Bronchial epithelial cell (primary cell): ENCODE measurements around the gene TES. TPM values are rescaled to one million over a fixed set of nuclear protein-coding genes. Genes with fewer than 3 reads are reported as not detected.
"Not testable (repeated sequence)": the region's sequence is repeated elsewhere in the genome, so short reads cannot be mapped to it uniquely, and the experiment has no call there.

Experiments
- DNase-seq: peaks from one replicate; pipeline ENCODE4 v3.0.0-alpha.2; 2010; ENCODE audit warnings: low read depth
- FAIRE-seq: peaks from 2 replicates; lab custom pipeline; 2011; peaks lifted over from hg19 to GRCh38; lab: Jason Lieb, UNC
- H3K27me3 ChIP-seq: 2 replicates; pipeline ENCODE4 v1.5.1; 2011; ENCODE audit warnings: low read length; ENCODE audit not compliant: control insufficient read depth, insufficient read depth
- H3K36me3 ChIP-seq: 2 replicates; pipeline ENCODE4 v1.5.1; 2011; ENCODE audit warnings: low read length; ENCODE audit not compliant: control insufficient read depth, insufficient read depth
- H3K4me3 ChIP-seq: 2 replicates; pipeline ENCODE4 v1.5.1; 2011; ENCODE audit warnings: mild to moderate bottlenecking, low read depth, low read length, control low read depth
- total RNA-seq: library from RNA; depleted of rRNA; stranded (reverse); fragments of >200 nt; gene quantifications from 2 replicates; pipeline ENCODE4 v1.2.1, GENCODE V29; 2014
- TF ChIP-seq, protein P1 (sequence below): IDR thresholded peaks from 2 replicates; pipeline ENCODE4 v1.5.1; 2011; ENCODE audit warnings: mild to moderate bottlenecking, moderate library complexity, low read length, control low read depth, inconsistent platforms; ENCODE audit not compliant: insufficient read depth, severe bottlenecking

The TES gene
- total RNA-seq, 1 donor from 2014 or later, result 276 TPM

GRCh38 chr7:116171094-116171493 is 39.2 kb upstream of the TES start:
- peaks cover 1% of the 10 kb centered on the region for H3K27me3 ChIP-seq
- no peak for FAIRE-seq
- H3K4me3 ChIP-seq, result no peak overlapping the region
- TF ChIP-seq, protein P1, sequence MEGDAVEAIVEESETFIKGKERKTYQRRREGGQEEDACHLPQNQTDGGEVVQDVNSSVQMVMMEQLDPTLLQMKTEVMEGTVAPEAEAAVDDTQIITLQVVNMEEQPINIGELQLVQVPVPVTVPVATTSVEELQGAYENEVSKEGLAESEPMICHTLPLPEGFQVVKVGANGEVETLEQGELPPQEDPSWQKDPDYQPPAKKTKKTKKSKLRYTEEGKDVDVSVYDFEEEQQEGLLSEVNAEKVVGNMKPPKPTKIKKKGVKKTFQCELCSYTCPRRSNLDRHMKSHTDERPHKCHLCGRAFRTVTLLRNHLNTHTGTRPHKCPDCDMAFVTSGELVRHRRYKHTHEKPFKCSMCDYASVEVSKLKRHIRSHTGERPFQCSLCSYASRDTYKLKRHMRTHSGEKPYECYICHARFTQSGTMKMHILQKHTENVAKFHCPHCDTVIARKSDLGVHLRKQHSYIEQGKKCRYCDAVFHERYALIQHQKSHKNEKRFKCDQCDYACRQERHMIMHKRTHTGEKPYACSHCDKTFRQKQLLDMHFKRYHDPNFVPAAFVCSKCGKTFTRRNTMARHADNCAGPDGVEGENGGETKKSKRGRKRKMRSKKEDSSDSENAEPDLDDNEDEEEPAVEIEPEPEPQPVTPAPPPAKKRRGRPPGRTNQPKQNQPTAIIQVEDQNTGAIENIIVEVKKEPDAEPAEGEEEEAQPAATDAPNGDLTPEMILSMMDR, result no peak
- no peaks in the 10 kb centered on the region for H3K36me3 ChIP-seq
- no peak for DNase-seq

DNA sequence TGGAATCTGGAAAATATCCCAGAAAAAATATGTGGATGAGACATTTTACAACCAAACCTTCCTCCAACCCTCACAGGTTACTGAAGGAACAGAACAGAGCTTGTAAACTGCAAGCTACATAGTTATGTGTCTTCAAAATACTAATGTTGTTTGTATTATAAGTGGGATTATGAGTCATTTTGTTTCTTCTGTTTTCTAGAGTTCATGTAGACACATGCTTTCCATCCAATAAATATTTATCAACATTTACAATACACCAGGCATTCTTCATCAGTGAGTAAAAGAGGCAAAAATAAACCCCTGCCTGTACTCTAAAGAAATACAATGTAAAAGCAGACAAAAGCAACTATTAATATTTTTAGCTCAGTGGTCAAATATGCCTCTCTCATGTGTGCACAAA is 38.0 kb upstream of the TES start:
- peak; percentile 76 for DNase-seq
- Histone ChIP-seq H3K4me3 (no peak overlapping the region), H3K36me3 (no peaks in the 10 kb centered on the region), H3K27me3 (peaks cover 1% of the 10 kb centered on the region)
- TF ChIP-seq, protein P1, result no peak
- no peak for FAIRE-seq

DNA sequence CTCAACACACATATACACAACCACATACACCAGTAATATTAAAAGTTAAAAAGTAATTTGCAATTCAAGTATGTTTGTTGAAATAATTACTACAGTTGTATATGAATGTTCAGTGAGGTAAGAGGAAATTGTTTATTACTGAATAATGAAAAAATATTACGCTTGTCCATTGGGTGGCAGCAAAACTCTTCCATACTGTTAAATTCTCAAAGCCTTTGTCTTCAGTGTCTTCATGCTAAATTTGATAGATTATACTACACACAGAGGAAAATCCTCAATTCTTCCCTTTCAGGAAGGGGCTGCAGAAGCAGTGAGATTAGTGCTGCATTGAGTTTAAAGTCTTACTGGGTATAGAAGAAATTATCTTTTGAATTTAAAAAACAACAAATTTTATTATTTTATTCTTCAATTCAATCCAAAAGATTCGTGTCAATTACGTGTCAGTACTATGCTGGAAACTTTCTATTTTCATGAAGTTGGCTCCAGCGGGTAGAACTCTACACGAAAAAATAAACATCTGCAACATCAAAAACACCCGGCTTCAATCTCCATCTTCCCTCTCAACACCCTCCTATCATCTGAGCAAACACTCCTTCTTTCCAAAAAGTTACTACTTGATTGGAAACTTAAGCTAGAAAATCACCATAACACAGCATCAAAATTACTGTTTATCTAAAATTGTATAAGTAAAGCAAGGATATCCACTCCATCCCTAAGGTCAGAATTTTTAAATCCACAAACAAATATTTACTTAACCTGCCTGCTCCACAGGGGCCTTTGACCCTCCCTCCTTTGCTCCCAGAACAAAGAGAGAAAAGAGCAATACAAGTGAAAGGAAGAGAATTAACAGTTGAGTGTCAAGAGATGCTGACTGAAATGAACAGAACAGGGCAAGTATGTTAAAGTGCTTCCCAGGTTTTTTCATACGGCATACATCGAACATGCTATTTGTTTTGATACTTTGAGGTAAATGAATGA is 37.0 kb upstream of the TES start:
- TF ChIP-seq, protein P1, result peak; percentile 21
- H3K4me3 ChIP-seq, result no peak overlapping the region
- peak; percentile 72 for DNase-seq
- FAIRE-seq, result no peak
- peaks cover 1% of the 10 kb centered on the region for H3K27me3 ChIP-seq
- no peaks in the 10 kb centered on the region for H3K36me3 ChIP-seq

GRCh38 chr7:116175095-116175494 is 35.2 kb upstream of the TES start:
- H3K4me3 ChIP-seq, H3K27me3 ChIP-seq, DNase-seq, FAIRE-seq, H3K36me3 ChIP-seq: not testable (repeated sequence)

- Histone ChIP-seq H3K27me3 (no peaks in the 10 kb centered on the region), H3K4me3 (no peak overlapping the region), H3K36me3 (no peaks in the 10 kb centered on the region)
- FAIRE-seq (no peak), DNase-seq (no peak)
- TF ChIP-seq, protein P1, result no peak
Measured at GRCh38 chr7:116176226-116176625, 34.1 kb upstream of the TES start.

- no peak overlapping the region for H3K4me3 ChIP-seq
- TF ChIP-seq, protein P1, result no peak
- DNase-seq (peak; percentile 87), FAIRE-seq (no peak)
- no peaks in the 10 kb centered on the region for H3K36me3 ChIP-seq
- no peaks in the 10 kb centered on the region for H3K27me3 ChIP-seq
Measured at GRCh38 chr7:116177009-116177408, 33.3 kb upstream of the TES start.
